Pancreas (tissue), 10 donors: ENCODE measurements around the gene CDK11A. TPM values are rescaled to one million over a fixed set of nuclear protein-coding genes. Genes with fewer than 3 reads are reported as not detected.

ENCODE experiments used
- ATAC-seq, 4 donors: fragments of 200-7000 bp; cut with Tn5 transposase; one replicate each; pipeline versions ENCODE4 v1.8.0 to v1.9.1; 2020; ENCODE audit warnings: mild to moderate bottlenecking in 4 of 4, moderate library complexity in 4 of 4
- DNase-seq, 6 donors: peaks; one replicate each; pipeline ENCODE4 v3.0.0-alpha.2; 2020
- FAIRE-seq: peaks from 2 replicates; lab custom pipeline; 2012; peaks lifted over from hg19 to GRCh38; lab: Jason Lieb, UNC
- H3K27ac ChIP-seq, 4 donors: fragments of 200-600 bp; sonication (generic); 1 replicate in 3 of 4; 2 replicates in 1 of 4; pipeline versions ENCODE4 v1.5.0 to v1.8.0; 2020
- H3K27me3 ChIP-seq, 4 donors: fragments of 200-600 bp; one replicate each; pipeline ENCODE4 v1.8.0; 2021
- H3K36me3 ChIP-seq, 3 donors: fragments of 200-600 bp; sonication (generic) in 1 of 3; one replicate each; pipeline versions ENCODE4 v1.5.0 to v1.8.0; 2020 to 2021
- H3K4me1 ChIP-seq, 3 donors: fragments of 200-600 bp; one replicate each; pipeline ENCODE4 v1.8.0; 2021
- H3K4me3 ChIP-seq, 4 donors: fragments of 200-600 bp; sonication (generic) in 2 of 4; one replicate each; pipeline versions ENCODE4 v1.5.0 to v1.8.0; 2020 to 2021
- H3K9me3 ChIP-seq, 4 donors: fragments of 200-600 bp; one replicate each; pipeline ENCODE4 v1.8.0; 2021
- WGBS, 2 donors: extraction: QIAGEN DNeasy Blood & Tissue Kit; methylation state at CpG; one replicate each; pipeline ENCODE4 v1.1.7; 2013; 5-methylcytosine and 5-hydroxymethylcytosine counted together
- intact Hi-C, 3 donors: fragments of 100-400 bp; cut with DNase I; formaldehyde crosslinking; loops; one replicate each; pipeline versions ENCODE4 v1.11.1 to v1.14.2; 2022
- polyA plus RNA-seq, 2 donors: library from polyadenylated mRNA; stranded (reverse); fragments of 200-250 nt; gene quantifications; one replicate each; pipeline ENCODE4 v1.2.3, GENCODE V29; 2013
- total RNA-seq, 6 donors: library from RNA; stranded (reverse); fragmentation: NEBNext Ultra II Directional in 4 of 6; extraction: Animal tissue kit (Norgen Biotek cat#: 25700) in 4 of 6; gene quantifications; one replicate each; pipeline versions ENCODE4 v1.2.1 to v1.2.4, GENCODE V29; 2021 to 2023
- TF ChIP-seq, protein P1 (sequence below), 4 donors: fragments of 200-600 bp; sonication (generic) in 3 of 4; IDR thresholded peaks; one replicate each; pipeline versions ENCODE4 v1.5.0 to v1.8.0; 2021; ENCODE audit warnings: antibody characterized with exemption in 4 of 4
- donor health status: healthy with polysubstance abuse.
- donor health status: DM: no; HTN: no; CAD: no; lungs with moderate emphysema.
- donor health status: DM: no; HTN: no; CAD: no.
- donor health status: control.
- donor health status: control.
- donor health status: Bipolar disorder and iron deficiency.
- donor health status: DM: yes; HTN: yes; CAD: no.
- donor health status: DM: no; HTN: no; CAD: no.
- donor health status: DM: no; HTN: no; CAD: no.
- donor health status: DM: yes; HTN: yes; CAD: no.

CDK11A gene
- total and polyA plus RNA-seq, 8 donors: 13.2 to 111 (median 17.8) TPM

DNA sequence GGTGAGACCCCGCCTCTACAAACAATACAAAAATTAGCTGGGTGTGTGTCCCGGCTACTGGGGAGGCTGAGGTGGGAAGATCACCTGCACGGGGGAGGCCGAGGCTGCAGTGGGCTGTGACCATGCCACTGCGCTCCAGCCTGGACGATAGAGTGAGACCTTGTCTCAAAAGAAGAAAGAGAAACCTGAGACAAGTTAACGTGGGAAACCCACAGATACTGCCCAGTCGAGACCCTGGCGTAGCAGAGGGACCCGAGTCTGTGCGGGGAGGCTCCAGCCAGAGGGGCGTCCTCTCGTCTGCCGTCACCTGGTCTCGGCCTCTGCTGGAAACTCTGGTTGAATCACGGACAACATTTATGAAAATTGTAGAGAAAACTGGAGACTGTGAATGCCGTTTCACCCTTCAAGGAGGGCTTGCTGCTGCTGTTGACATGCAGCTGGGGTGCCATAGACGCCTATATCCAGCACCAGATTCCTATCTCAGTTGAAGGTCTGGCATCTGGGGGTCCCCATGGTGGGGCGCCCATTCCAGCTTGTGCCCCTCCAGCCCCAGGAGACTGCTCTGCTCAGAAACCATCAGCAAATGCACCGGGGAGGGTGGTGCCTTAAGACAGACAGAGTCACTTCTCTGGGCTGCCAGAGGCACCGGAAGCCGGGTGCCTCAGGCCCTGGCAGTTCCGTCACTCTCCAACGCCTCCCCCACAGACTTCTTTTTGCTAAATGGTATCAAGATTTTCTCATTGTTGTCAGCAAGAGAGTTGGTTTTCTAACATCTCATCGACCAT is 51.8 kb downstream of the CDK11A start:
- intact Hi-C loops: no loop called here
- no peaks in the 10 kb centered on the region for H3K4me1 ChIP-seq
- DNase-seq (peak in 1 of 6 donors; percentile 32), ATAC-seq (no peak), FAIRE-seq (no peak)
- no peaks in the 10 kb centered on the region for H3K9me3 ChIP-seq
- WGBS, 2 donors: 90 to 94% methylated on average over 25 of the region's 25 CpGs
- no peaks in the 10 kb centered on the region for H3K36me3 ChIP-seq
- H3K27ac ChIP-seq: no peak overlapping the region
- H3K27me3 ChIP-seq: no peaks in the 10 kb centered on the region
- TF ChIP-seq, protein P1, sequence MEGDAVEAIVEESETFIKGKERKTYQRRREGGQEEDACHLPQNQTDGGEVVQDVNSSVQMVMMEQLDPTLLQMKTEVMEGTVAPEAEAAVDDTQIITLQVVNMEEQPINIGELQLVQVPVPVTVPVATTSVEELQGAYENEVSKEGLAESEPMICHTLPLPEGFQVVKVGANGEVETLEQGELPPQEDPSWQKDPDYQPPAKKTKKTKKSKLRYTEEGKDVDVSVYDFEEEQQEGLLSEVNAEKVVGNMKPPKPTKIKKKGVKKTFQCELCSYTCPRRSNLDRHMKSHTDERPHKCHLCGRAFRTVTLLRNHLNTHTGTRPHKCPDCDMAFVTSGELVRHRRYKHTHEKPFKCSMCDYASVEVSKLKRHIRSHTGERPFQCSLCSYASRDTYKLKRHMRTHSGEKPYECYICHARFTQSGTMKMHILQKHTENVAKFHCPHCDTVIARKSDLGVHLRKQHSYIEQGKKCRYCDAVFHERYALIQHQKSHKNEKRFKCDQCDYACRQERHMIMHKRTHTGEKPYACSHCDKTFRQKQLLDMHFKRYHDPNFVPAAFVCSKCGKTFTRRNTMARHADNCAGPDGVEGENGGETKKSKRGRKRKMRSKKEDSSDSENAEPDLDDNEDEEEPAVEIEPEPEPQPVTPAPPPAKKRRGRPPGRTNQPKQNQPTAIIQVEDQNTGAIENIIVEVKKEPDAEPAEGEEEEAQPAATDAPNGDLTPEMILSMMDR (IDR thresholded peaks at IDR 0.05): no peak
- no peak overlapping the region for H3K4me3 ChIP-seq

DNA sequence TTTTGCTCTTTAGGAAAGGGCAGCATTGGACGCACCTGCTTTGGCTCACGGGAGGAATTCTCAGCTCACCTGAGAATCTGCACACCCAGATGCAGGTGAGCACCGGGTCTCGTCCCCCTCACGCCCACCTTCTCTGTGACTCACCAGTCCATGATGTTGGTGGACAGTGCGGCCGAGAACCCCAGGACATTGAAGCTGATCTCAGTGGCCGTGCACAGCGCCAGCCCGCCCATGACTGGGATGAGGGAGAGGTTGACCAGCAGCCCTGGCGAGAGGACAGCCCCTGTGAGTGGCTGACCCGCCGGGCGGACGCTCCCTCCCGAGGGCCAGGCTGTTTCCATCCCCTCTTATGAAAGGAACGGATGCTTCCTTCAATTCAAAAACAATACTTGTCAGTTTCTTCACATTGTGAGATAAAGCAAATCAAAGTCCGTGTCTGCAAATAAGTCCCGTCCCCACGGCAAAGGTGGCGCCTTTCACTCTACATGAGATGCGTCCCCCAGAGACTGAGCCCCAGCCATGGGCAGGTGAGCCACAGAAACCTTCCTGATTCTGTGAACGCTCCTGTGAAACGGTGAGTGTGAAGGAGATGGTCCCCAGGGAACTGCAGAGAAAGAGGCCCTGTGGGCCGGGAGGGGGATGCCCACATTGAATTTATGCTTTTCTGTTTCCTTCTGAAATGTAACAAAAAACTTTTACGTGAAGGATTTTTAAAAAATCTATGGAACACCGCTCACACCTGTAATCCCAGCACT is 52.6 kb downstream of the CDK11A start:
- intact Hi-C loops: no loop called here
- TF ChIP-seq, protein P1 (IDR thresholded peaks at IDR 0.05): no peak
- no peaks in the 10 kb centered on the region for H3K27me3 ChIP-seq
- ATAC-seq (no peak), DNase-seq (peak in 1 of 6 donors; percentile 51), FAIRE-seq (no peak)
- WGBS, 2 donors: 90 to 91% methylated on average over 27 of the region's 27 CpGs
- peaks cover 0 to under 1% (median 0%) of the 10 kb centered on the region in 3 donors for H3K36me3 ChIP-seq
- no peak overlapping the region for H3K27ac ChIP-seq
- H3K9me3 ChIP-seq: no peaks in the 10 kb centered on the region
- no peaks in the 10 kb centered on the region for H3K4me1 ChIP-seq
- H3K4me3 ChIP-seq: no peak overlapping the region

GRCh38 chr1:1670866-1671265 is 53.3 kb downstream of the CDK11A start:
- no peak overlapping the region for H3K4me3 ChIP-seq
- peak in 1 of 6 donors; percentile 50 for DNase-seq
- TF ChIP-seq, protein P1 (IDR thresholded peaks at IDR 0.05): no peak
- H3K27ac ChIP-seq: no peak overlapping the region
- intact Hi-C loops: no loop called here
- no peak for ATAC-seq
- FAIRE-seq: no peak
- WGBS, 2 donors: 93 to 94% methylated on average over 24 of the region's 24 CpGs
- no peaks in the 10 kb centered on the region for H3K4me1 ChIP-seq
- no peaks in the 10 kb centered on the region for H3K9me3 ChIP-seq
- H3K36me3 ChIP-seq: peaks cover 4 to 6% (median 4%) of the 10 kb centered on the region in 3 donors
- no peaks in the 10 kb centered on the region for H3K27me3 ChIP-seq

- Histone ChIP-seq H3K27me3 (no peaks in the 10 kb centered on the region), H3K36me3 (peaks cover 10 to 13% (median 11%) of the 10 kb centered on the region in 3 donors), H3K4me1 (peaks cover 0 to 4% (median 0%) of the 10 kb centered on the region in 3 donors), H3K4me3 (no peak overlapping the region), H3K9me3 (no peaks in the 10 kb centered on the region), H3K27ac (no peak overlapping the region)
- DNase-seq (peak in 1 of 6 donors; percentile 52), ATAC-seq (no peak), FAIRE-seq (no peak)
- TF ChIP-seq, protein P1 (IDR thresholded peaks at IDR 0.05): no peak
- intact Hi-C loops: no loop called here
- WGBS, 2 donors: 89 to 92% methylated on average over 43 of the region's 43 CpGs
These were observed 54.4 kb downstream of the CDK11A start for GRCh38 chr1:1669468-1670440.
